Kidney tubule cell (primary cell): ENCODE results near the gene GPC3.
"Not testable (repeated sequence)": the region's sequence is repeated elsewhere in the genome, so short reads cannot be mapped to it uniquely, and the experiment has no call there.

Experiments
- DNase-seq: peaks from one replicate; pipeline ENCODE4 v3.0.0-alpha.2; 2018; ENCODE audit warnings: low spot score

Gene GPC3

DNA sequence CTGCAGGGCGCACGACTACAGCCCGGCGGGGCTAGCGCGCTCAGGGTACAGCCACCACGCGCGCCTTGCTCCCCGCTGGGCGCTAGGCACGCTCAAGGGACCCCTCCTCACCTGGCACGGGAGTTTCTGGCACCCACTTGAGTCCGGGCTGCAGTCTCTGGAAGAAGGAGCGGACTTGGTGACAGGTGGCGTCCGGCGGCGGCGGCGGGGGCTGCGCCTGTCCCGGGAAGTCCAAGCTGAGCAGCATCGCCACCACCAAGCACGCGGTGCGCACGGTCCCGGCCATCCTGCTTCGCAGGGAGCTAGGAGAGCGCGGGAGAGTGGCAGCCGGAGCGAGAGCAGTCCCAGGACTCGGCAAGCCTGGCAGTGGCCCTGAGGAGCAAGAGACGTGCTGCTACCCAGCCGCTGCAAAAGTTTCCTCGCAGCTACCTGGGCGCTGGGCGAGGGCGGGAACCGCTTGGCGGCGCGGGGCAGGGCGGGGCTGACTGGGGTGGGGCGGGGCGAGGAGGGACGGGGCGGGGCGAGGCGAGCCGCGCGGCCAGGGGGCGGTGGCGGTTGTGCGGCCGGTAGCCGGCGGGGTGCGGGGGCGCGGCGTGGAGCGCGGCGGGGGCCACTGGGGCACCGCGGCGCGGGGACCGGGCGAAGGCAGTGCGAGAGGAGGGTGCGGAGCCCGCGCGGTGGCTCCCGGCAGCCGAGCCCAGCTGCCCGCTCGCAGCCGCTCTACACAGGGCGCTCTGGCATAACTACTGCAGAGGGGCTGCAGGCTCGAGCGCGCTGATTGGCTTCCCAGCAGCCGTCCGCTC is at the start of gene GPC3:
TSS of gene GPC3 (minus strand) at position 431 of the 803 bp plus-strand sequence.
- DNase-seq: peak; percentile 34

DNA sequence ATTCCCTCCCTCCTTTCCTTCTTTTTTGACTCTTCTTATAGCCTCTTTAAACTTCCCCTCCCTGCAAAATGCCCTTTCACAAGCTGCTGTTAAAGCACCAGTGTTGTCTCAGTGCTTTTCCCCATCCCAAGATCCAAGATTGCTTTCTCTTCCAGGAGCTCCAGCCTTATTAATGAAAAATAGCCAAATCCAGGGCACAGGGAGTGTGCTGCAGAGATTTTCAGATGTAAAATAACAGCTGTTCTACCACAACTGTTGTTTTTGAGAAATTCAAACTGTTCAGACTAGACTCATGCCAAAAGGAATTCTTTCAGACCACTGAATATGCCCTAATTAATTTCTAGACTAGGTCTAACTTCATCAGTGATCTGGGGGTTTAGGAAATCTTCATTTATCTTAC is 47.0 kb upstream of the GPC3 start:
- DNase-seq: no peak

DNA sequence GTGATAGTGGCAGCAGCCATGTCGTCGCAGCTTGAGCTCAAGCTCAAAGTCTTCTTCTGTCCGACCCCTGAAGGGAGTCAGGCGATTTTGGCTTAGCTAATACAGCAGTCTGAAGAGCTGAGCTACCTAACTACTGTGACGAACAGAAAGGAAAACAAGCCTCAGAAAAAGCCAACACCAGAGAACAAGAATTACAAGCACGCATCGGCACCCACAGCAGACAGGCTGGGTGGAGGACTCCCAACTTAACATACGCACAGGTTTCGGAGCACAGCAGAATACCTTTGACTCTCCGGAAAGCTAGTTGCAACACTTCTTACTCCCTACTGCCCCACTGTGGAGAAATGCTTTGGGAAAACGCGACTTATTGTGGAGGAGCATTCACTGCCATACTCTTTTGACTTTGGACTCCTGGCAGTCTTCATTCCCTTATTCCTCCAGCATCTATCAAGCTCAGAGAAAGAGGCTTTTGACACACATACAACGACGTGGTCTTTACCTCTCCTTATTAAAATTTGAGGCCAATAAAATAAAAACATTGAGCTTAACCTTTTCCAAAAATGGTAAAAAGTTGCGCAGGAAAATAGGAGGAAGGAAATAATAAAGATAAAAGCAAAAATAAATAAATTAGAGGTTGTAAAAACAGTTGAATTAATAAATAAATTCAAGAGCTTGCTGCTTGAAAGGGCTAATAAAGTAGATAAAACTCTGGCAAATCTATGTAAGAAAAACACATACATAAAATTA is 41.3 kb upstream of the GPC3 start:
- peak; percentile 57 for DNase-seq

DNA sequence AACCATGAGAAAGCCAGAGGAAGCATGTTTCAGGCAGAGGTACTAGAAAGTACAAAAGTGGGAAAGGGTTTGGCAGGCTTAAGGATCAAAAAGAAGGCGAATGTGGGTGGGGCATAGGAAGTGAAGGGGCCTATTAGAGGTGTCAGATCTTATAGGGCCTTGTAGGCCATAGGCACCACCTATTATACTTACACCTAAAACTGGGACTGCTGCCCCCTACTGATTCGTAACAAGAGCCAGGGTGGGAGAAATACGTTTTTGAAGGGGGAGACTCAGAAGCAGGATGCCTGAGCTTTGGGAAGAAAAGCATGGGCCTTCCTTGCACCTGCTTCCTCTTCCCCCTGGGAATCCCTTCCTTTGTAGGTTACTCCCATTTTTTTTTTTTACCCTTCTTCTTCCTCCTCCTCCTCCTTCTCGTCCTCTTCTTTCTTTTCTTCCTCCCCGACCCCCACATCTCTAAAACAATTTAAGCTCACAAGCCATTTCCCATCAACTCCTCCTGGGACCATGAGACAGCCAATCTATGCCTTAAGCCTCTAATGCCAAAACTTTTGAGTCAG is 40.7 kb upstream of the GPC3 start:
- DNase-seq: no peak

DNA sequence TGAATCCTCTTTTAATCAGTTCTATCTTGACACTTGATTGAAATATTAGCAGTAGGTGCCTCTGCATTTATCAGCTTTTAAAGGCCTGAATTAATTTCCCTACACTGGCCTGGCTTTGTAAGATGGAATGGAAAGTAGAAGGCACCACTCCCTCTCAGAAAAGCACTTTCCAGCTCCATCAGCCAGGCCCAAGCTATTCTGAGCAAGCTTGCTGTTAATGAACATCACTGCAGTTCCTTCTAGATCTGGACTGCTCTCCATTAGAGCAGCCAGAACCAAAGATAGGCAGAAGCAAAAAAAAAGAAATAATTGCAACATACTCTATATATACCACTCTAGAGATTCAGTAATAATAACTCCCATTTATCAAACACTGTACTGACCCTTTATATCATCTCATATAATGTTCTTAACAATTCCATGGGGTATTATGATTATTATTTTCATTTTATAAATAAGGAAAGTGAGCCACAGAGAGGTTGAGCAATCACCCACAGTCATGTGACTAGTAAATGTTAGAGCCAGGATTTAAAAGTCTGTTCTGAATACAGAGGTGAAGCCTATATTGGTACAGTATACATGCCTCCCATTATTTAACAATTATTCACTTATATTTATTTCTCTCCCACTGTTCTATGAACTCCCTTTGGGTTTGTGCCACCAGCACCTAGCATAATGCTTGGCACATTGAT is 39.4 kb upstream of the GPC3 start:
- DNase-seq: no peak

DNA sequence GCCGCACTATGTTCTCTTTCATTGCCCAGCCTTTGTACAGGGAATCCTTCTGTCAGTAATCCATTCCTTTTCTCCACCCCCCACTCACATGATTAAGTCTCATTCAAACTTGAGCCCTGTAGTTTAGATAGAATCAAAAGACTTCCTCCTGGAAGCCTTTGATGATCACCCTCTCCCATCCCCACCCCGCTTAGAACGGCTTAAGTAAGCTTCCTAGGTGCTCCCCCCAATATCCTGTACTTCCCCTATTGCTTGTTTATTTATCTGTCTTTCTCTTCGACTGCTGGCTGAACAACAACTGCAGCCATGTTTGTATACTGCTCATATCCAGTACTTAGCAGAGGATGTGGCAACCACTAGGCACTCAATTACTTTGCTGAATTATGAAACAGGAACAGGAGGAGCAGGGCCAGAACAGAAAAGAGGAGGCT is 38.5 kb upstream of the GPC3 start:
- DNase-seq: no peak

DNA sequence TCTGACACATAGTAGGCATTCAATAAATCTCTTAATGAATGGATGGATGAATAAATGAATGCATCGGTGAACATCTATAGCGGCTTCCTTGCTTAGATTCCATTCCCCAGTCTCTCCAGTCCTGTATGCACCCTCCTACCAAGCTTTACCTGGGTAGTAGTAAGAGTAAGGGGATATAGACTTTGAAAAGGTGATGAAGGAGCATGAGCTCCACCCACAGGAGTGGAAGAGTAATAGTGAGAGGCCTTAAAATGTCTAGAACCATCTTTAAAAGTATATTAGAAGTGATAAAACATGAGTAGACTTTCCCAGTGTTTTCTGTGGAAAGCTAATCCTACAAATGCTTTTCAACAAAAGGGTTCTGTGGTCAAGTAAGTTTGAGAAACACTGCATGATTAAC is 35.5 kb upstream of the GPC3 start:
- peak; percentile 3 for DNase-seq

DNA sequence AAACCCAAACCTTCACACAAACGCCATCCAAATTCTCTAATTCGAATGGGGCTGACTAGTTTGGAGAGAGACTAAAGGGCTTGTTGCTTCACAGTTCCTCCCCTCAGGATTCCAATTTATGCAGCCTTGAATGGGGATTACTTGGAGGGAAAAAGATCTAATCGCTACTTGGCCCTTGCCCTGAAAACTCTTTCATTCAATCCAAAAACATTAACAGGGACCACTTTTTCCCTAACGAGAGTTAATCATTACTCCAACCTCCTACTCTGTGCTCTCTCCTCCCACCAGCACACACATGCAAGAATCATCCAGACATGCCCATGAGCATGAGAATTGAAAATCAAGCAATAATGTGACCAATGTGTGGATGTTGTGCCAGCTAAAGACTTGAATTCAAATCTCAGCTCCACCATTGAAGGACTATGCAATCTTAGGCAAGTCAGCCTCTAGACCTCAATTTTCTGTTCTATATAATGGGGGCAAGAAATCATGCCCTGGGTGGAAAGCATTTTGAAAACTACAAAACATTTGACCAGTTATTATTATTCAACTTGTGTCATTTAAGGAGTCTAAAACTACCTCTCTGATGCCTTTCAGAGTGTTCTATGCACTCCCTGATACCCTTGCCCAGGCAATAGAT is 34.3 kb upstream of the GPC3 start:
- no peak for DNase-seq

DNA sequence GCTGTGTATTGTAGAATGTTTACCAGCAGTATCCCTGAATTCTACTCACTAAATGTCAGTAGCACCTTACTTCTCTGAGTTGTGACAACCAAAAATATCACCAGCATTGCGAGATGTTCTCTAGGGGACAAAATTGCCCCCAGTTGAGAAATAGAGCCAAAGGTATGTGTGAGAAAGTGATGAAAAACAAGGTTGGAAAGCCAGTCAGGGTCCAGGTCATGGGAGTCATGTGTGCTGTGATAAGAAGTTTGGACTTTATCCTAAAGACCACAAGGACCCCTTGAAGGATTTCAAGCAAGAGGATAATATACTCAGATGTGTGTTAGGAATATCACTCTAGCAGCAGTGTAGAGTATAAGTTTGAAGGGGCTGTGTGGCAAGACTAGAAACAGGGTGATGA is 30.9 kb upstream of the GPC3 start:
- DNase-seq: not testable (repeated sequence)

DNA sequence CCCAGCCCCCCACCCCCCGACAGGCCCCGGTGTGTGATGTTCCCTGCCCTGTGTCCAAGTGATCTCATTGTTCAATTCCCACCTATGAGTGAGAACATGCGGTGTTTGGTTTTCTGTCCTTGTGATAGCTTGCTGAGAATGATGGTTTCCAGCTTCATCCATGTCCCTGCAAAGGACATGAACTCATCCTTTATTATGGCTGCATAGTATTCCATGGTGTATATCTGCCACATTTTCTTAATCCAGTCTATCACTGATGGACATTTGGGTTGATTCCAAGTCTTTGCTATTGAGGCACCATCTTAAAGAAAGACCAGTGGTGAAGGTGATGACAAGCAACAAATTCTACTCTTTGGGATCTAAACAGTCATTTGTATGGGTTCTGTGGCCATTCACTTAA is 30.1 kb upstream of the GPC3 start:
- DNase-seq: not testable (repeated sequence)

DNA sequence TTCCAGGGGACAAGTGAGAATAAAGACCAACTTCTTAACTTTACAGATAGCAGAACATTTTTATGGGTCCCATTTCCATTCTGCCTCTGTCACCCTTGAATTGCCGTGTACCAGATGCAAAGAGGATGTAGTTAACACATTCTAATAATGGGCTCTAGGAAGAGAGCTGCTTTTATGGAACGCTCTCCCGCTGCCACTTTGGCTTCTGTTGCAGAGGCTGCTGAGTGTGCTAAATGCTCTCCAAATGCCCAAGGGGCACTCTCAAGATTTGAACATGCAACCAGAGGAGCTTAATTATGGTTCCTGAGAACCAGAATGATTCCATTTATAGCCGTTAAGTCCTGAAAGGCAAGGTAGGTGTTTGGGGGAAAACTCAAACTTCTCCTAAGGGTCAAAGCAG is 28.1 kb upstream of the GPC3 start:
- DNase-seq: no peak

DNA sequence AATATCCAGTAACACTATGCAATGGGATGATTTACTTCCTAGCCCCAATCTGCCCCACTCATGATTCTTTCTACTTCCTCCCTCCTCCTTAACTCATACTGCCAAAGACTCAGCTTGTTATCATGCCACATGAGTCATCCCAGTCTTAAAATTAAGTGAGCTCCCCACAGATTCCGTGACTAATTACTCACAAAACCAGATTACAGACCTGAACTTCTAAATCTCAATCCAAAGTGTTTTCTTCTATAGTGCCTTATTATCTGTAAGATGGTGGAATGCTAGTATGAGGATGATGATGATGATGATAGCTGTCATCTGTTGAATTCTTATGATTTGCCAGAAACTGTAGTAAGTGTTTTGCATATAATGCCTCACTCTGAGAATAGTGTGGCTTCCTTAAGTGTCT is 27.7 kb upstream of the GPC3 start:
- peak; percentile 11 for DNase-seq

DNA sequence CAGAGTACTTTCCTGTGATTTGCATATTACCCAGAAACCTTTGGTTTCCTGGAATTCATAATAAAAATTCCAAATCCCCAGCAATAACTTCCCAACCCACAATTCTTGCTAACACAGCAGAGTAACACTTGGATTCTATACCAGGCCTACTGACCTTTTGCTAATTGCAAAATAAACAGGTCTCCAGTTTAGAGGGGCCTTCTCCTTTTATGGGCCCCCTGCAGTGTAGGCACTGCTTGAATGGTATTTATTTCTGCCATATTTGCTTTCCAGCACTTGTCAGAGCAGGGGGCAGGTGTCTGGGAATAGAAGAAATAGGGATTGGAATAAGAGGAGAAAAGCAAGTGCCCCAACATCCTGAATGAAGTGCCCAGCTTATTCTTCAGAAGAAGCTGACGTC is 25.3 kb upstream of the GPC3 start:
- DNase-seq: no peak

DNA sequence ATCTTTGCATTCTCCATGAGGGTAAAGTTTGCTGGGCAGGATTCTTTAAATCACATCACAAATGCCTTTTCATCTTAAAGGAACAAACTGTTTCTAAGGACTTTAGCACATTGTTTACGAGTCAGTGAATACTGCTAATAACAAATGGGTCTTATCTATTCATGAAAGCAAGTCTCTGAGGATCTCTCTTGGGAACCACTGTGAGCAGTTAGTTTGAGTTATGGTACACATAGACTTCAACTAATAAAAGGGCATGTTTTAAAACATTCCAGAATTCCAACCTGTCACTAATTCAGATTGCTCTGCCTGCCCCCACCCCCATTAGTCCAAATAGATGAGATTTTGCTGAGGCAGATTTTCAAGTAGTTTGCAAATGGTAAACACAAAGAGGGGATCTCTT is 22.3 kb upstream of the GPC3 start:
- DNase-seq: no peak

DNA sequence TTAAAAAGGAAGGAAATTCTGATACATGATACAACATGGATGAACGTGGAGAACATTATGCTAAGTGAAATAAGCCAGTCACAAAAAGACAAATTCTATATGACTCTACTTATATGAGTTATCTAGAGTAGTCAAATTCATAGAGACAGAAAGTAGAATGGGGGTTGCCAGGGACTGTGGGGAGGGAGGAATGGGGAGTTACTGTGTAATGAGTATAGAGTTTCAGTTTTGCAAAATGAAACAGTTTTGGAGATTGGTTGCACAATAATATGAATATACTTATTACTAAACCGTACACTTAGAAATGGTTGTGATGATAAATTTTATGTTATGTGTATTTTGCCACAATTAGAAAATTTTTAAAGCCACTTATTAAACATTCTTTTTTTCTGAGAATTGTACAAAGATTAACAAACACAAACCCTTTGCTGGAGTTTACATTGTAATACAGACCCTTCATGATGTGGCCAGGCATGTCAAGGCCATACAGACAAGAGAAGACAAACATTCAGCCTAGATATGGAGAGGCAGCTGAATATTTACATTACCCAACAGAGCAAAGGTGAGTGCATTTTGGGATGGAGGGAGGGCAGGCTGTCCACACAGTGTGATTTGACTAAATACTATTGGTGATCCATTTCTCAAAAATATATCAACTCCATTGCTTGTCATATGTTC is 21.2 kb upstream of the GPC3 start:
- no peak for DNase-seq

DNA sequence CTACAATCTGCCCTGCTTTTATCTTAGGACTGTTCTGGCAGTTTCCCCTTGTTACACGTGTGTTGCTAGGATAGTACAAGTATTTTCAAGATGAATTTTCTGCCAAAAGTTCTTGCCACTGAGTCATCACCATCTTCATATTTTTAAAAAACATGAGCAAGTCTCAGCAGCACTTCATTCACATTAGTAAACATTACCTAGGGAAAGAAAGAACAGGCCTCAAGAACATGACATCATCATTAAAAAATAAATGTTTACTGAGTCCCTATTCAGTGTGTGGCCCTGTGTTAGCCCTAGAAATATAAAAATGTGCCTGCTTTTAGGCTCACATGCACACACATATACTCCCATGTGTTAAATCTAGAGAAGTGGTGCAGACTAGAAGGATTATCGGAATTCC is 18.7 kb upstream of the GPC3 start:
- peak; percentile 38 for DNase-seq

DNA sequence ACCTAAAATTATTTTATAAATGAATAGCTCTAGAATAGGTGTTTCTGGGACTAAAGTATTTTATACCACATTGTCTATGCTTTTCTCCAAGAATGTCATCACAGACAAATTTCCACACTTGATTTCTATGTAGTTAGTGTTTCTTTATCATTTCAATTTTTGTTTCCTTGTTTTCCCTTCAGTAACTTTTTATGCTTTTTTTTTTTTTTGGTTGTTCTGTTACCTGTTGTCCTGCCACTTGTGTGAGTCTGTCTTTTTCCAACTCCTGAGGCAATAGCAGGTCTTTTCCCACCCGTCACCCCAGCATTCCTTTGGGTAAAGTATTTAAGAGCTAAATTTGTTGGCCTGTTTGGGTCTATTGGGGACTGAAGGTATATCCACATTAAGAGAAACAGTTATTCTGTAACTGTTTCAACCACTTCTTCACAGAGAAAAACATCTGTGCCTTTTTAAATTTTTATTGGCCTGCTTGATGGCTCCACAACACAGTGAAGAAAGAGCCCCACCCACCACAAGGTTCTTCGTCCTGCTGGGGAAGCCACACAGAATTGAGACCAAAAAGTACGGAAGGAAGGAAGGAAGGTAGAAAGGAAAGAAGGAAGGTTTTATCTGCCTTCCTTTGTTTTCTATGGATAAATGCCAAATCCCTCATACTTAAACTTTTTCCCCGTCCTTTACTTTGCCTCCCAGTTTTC is 17.7 kb upstream of the GPC3 start:
- no peak for DNase-seq

DNA sequence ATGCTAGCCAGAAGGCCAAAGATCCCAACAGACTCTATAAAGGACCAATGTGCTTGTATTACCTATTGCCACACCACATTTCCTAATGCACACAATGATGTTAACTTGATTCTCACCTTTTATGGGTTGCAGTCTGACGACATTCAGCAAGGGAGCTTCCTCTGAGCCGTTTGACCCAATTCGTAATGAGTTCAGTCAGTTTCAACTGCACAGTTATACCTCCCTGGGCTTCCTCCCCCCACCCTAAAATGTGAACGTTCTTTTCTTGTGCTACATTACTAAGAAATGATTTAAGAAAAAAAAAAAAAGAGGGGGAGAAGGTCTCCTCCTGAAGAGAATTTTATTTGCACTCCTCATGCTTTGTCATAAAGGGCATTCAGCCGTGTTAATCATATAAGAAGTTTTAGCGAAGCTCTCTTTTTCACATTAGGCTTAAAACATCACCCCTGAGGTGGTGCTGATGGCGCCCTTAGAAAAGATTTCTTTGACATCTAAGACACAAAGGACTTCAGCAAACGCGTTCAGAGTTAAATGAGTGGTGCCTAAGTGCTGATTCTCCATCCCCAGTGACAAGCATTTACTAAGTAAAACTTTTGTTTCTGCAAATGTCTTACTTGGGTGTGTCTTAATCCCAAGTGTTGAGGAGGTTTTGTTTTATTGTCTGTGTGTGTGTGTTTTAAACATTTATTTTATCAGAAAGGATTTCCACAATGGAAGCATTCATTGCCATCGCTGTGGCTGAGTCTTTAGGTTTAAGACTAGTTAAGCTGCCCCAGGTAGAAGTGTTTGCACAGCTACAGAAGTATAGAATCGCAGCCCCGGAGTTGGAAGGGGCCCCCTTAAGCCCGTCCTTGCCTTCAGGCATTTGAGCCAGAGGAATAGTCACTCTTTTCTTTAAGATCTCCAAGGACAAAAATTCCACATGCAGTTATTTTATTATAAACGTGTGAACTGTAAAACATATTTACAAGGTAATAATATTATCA is 15.2 kb upstream of the GPC3 start:
- no peak for DNase-seq

DNA sequence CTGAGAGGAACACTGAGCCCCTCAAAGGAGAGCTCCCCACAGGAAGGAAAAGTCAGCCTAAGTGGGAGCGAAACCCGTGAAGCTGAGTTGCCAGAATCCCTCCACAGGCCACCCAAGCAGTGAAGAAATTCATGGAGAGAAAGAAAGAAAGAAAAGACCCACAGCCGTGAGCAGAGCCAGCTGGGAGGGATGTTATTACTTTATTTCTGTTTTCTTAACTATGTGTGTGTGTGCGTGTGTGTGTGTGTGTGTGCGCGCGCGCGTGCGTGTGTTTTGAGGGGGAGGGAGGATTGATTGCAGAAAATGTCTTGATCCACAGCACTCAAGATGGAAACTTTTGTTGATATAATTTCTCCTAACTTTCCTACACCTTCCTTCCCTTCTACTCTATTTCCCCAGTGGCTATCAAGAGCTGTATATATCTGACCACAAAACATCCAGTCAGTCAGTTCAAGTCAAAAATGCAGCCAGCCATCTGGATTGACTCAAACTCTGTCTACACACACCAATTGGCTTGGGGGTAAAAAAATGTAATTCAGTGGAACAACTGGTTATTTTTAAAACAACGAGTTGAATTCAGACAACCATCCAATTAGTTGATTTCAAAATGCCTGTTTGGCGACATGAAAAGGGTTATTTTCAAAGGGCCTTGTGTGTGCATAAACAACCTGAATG is 13.8 kb upstream of the GPC3 start:
- no peak for DNase-seq
